Cardiac muscle cell (in vitro differentiated cells and primary cell): ENCODE results near the gene CPEB1. TPM values are rescaled to one million over a fixed set of nuclear protein-coding genes. Genes with fewer than 3 reads are reported as not detected.
A peak's percentile ranks its signal among the peaks of the same experiment; 100 is the strongest.

ENCODE experiments used
- DNase-seq, 2 donors: peaks; one replicate each; pipeline versions ENCODE4 v3.0.0 to v3.0.0-alpha.2; 2010 to 2017; ENCODE audit warnings: low read depth in 1 of 2, low spot score in 1 of 2
- H3K27ac ChIP-seq: fragments of 200-600 bp; sonication (generic); 2 replicates; pipeline ENCODE4 v1.5.1; 2016
- H3K27me3 ChIP-seq: fragments of 200-600 bp; sonication (generic); 2 replicates; pipeline ENCODE4 v1.6.0; 2016; ENCODE audit warnings: control low read depth
- H3K36me3 ChIP-seq: fragments of 200-600 bp; sonication (generic); 2 replicates; pipeline ENCODE4 v1.5.1; 2016; ENCODE audit warnings: control low read depth
- H3K4me1 ChIP-seq: fragments of 200-600 bp; sonication (generic); 2 replicates; pipeline ENCODE4 v1.8.1; 2017; ENCODE audit warnings: low read depth, mild to moderate bottlenecking, mixed run types
- H3K4me3 ChIP-seq: fragments of 200-600 bp; sonication (generic); 2 replicates; pipeline ENCODE4 v1.5.1; 2016; ENCODE audit warnings: mild to moderate bottlenecking
- H3K9me3 ChIP-seq: fragments of 200-600 bp; sonication (generic); 2 replicates; pipeline ENCODE4 v1.5.1; 2017; ENCODE audit warnings: low read depth, mild to moderate bottlenecking, control low read depth
- polyA plus RNA-seq: library from polyadenylated mRNA; unstranded; fragments of >200 nt; fragmentation: Nextera tagmentation; extraction: Ambion mirVana; gene quantifications from 2 replicates; pipeline ENCODE4 v1.2.1, GENCODE V29; 2016
- total RNA-seq: library from RNA; depleted of rRNA; stranded (reverse); fragments of >200 nt; gene quantifications from 2 replicates; pipeline ENCODE4 v1.2.3, GENCODE V29; 2016
- TF ChIP-seq, protein P1 (sequence below): IDR thresholded peaks from 2 replicates; pipeline ENCODE4 v1.5.1; 2012; ENCODE audit warnings: low read depth, mild to moderate bottlenecking, low read length

The CPEB1 gene
- total and polyA plus RNA-seq, 2 experiments from 2014 or later, result 1.9 to 2.3 TPM

GRCh38 chr15:82571722-82572222, 75.4 kb downstream of the CPEB1 start:
- no peaks in the 10 kb centered on the region for H3K4me1 ChIP-seq
- TF ChIP-seq, protein P1, sequence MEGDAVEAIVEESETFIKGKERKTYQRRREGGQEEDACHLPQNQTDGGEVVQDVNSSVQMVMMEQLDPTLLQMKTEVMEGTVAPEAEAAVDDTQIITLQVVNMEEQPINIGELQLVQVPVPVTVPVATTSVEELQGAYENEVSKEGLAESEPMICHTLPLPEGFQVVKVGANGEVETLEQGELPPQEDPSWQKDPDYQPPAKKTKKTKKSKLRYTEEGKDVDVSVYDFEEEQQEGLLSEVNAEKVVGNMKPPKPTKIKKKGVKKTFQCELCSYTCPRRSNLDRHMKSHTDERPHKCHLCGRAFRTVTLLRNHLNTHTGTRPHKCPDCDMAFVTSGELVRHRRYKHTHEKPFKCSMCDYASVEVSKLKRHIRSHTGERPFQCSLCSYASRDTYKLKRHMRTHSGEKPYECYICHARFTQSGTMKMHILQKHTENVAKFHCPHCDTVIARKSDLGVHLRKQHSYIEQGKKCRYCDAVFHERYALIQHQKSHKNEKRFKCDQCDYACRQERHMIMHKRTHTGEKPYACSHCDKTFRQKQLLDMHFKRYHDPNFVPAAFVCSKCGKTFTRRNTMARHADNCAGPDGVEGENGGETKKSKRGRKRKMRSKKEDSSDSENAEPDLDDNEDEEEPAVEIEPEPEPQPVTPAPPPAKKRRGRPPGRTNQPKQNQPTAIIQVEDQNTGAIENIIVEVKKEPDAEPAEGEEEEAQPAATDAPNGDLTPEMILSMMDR, result no peak
- no peak overlapping the region for H3K27ac ChIP-seq
- H3K4me3 ChIP-seq, result peak overlapping the region; percentile 4
- peaks cover 2% of the 10 kb centered on the region for H3K27me3 ChIP-seq
- H3K9me3 ChIP-seq, result no peaks in the 10 kb centered on the region
- H3K36me3 ChIP-seq, result no peaks in the 10 kb centered on the region
- peak; percentile 46 to 82 for DNase-seq

- Histone ChIP-seq H3K36me3 (no peaks in the 10 kb centered on the region), H3K4me3 (no peak overlapping the region), H3K4me1 (no peaks in the 10 kb centered on the region), H3K27ac (no peak overlapping the region), H3K27me3 (no peaks in the 10 kb centered on the region), H3K9me3 (no peaks in the 10 kb centered on the region)
- TF ChIP-seq, protein P1, result no peak
- DNase-seq, result peak in 1 of 2 donors; percentile 27
Observed at GRCh38 chr15:82570721-82571508, 76.2 kb downstream of the CPEB1 start.

- Histone ChIP-seq H3K27ac (no peak overlapping the region), H3K9me3 (no peaks in the 10 kb centered on the region), H3K4me3 (no peak overlapping the region), H3K36me3 (no peaks in the 10 kb centered on the region), H3K27me3 (no peaks in the 10 kb centered on the region), H3K4me1 (no peaks in the 10 kb centered on the region)
- TF ChIP-seq, protein P1, result no peak
- no peak for DNase-seq
Observed at GRCh38 chr15:82569834-82570233, 77.3 kb downstream of the CPEB1 start.

DNA sequence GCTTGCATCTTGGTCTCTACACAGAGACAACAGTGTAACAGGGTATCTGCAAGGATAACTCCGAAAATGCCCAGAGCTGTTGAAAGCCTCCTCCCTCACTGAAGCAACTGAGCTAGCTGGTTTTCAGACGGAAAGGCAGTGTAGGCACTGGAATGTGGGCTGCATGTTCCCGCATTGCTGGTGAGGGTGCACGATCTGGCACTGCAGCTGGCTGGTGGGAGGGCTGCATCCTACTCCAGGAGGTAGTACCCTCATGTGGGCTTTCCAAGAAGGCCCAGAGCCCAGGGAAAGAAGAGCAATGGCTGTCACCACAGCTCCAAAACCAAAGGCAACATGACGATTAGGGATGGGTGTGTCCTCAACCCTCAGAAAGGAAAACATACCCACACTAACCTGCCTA, 78.2 kb downstream of the CPEB1 start:
- TF ChIP-seq, protein P1, result no peak
- no peak for DNase-seq
- Histone ChIP-seq H3K4me1 (no peaks in the 10 kb centered on the region), H3K4me3 (no peak overlapping the region), H3K36me3 (no peaks in the 10 kb centered on the region), H3K27me3 (no peaks in the 10 kb centered on the region), H3K27ac (no peak overlapping the region), H3K9me3 (no peaks in the 10 kb centered on the region)

DNA sequence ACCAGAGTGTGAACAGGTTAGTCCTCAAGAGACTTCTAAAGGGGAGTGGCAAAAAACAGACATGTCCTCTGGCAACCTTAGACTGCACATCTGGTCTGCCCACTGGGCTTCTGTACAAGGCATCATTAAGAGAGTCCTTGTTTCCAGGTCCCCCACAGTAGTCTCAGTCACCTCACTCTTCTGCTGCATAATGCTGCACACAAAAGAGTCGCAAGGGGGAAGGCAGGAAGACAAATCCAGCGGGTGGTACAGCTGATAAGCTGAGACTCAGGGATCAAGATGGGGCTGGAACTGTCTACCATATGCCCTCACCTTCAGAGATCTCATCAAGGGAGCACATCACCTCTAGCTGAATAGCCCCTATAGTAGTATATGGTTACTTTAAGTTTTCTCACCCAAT, 79.5 kb downstream of the CPEB1 start:
- no peak overlapping the region for H3K4me3 ChIP-seq
- no peaks in the 10 kb centered on the region for H3K36me3 ChIP-seq
- no peaks in the 10 kb centered on the region for H3K27me3 ChIP-seq
- H3K4me1 ChIP-seq, result no peaks in the 10 kb centered on the region
- no peaks in the 10 kb centered on the region for H3K9me3 ChIP-seq
- no peak for DNase-seq
- no peak overlapping the region for H3K27ac ChIP-seq
- TF ChIP-seq, protein P1, result no peak
